ENCODE results near the gene KCTD1. TPM values are rescaled to one million over a fixed set of nuclear protein-coding genes. Genes with fewer than 3 reads are reported as not detected.

The KCTD1 gene
- total and polyA plus RNA-seq, 9 donors = 10.7 to 31.1 (median 22.5) TPM

- 65 to 73% (median 68%) methylated on average over 11 of the region's 11 CpGs for WGBS, 3 donors
- Histone ChIP-seq H3K4me1 (ENCODE audit: insufficient read depth) (peaks cover 1% of the 10 kb centered on the region), H3K9me3 (no peaks in the 10 kb centered on the region), H3K27me3 (no peaks in the 10 kb centered on the region), H3K4me3 (no peak overlapping the region), H3K36me3 (no peaks in the 10 kb centered on the region), H3K27ac (no peak overlapping the region)
- no peak for TF ChIP-seq POLR2A (IDR thresholded peaks at IDR 0.05)
- TF ChIP-seq EP300 (IDR thresholded peaks at IDR 0.05) = no peak
- TF ChIP-seq CTCF (IDR thresholded peaks at IDR 0.05) = no peak
- intact Hi-C loops (cut with DNase I) = no loop called here
- DNase-seq = no peak
Observed at GRCh38 chr18:26436176-26437051, 111.9 kb downstream of the KCTD1 start.

DNA sequence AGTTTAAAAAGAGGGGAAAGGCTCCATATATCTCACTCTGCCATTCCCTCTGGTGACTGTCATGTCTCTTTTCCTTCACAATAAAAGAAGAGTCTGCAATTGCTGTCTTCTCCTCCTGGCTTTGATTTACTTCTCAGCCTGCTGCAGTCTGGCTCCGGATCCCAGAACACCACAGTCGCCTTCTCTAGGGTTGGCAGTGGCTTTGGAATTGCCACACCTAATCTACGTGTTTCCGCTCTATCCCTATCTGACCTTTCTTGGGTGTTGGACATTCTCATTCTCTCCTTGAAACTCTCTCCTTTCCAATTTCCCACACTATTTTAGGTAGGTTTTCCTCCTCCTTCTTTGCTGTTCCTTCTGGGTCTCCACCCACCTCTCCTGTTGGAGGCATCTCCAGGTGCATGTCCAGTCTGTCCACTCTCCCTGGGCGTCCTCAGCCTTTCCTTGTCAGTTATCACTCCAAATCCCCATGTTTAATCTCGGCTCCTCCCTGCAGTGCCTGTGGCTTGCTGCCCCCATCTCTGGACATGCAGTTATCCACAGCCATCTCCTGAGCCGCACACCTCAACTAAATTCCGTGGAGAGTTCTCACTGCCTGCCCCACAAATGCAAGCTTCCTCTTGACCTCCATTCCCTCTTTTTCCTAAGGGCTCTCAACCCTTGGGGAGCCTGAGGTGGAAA, 112.8 kb downstream of the KCTD1 start:
- no peak for DNase-seq
- TF ChIP-seq EP300 (IDR thresholded peaks at IDR 0.05) (no peak), CTCF (IDR thresholded peaks at IDR 0.05) (no peak)
- intact Hi-C loops (cut with DNase I) = no loop called here
- Histone ChIP-seq H3K36me3 (no peaks in the 10 kb centered on the region), H3K27ac (no peak overlapping the region), H3K27me3 (no peaks in the 10 kb centered on the region), H3K9me3 (no peaks in the 10 kb centered on the region), H3K4me3 (no peak overlapping the region), H3K4me1 (ENCODE audit: insufficient read depth) (no peaks in the 10 kb centered on the region)
- 87 to 88% (median 87%) methylated on average over 8 of the region's 8 CpGs for WGBS, 3 donors

- 44 to 99% (median 92%) methylated on average over 2 of the region's 2 CpGs for WGBS, 3 donors
- intact Hi-C loops (cut with DNase I) = no loop called here
- no peak for DNase-seq
Observed at GRCh38 chr18:26434887-26435286, 113.5 kb downstream of the KCTD1 start.

More at GRCh38 chr18:26434887-26435286, 113.5 kb downstream of the KCTD1 start:
- Histone ChIP-seq H3K27me3 (no peaks in the 10 kb centered on the region), H3K4me1 (ENCODE audit: insufficient read depth) (no peaks in the 10 kb centered on the region), H3K4me3 (no peak overlapping the region), H3K9me3 (no peaks in the 10 kb centered on the region), H3K27ac (no peak overlapping the region), H3K36me3 (no peaks in the 10 kb centered on the region)
- TF ChIP-seq EP300 (IDR thresholded peaks at IDR 0.05) (no peak), POLR2A (IDR thresholded peaks at IDR 0.05) (no peak), CTCF (IDR thresholded peaks at IDR 0.05) (no peak)

Data from ovary (tissue), 9 donors.